ENCODE results near the gene PLPPR1.
"Not testable (repeated sequence)": the region's sequence is repeated elsewhere in the genome, so short reads cannot be mapped to it uniquely, and the experiment has no call there.

The PLPPR1 gene

GRCh38 chr9:101225271-101225670 lies 196.7 kb downstream of the PLPPR1 start:
- DNase-seq: no peak

- no peak for DNase-seq
Observed at GRCh38 chr9:101226161-101226560, 197.6 kb downstream of the PLPPR1 start.

GRCh38 chr9:101226803-101227202 lies 198.3 kb downstream of the PLPPR1 start:
- DNase-seq: no peak

GRCh38 chr9:101229606-101230005 lies 201.1 kb downstream of the PLPPR1 start:
- DNase-seq: peak; percentile 80

GRCh38 chr9:101232405-101232977 lies 204.0 kb downstream of the PLPPR1 start:
- no peak for DNase-seq

- DNase-seq: peak; percentile 49
Observed at GRCh38 chr9:101235105-101235866, 206.8 kb downstream of the PLPPR1 start.

GRCh38 chr9:101242651-101243050 lies 214.1 kb downstream of the PLPPR1 start:
- DNase-seq: no peak

- DNase-seq: no peak
Observed at GRCh38 chr9:101246691-101247090, 218.2 kb downstream of the PLPPR1 start.

GRCh38 chr9:101247297-101247696 lies 218.8 kb downstream of the PLPPR1 start:
- no peak for DNase-seq

GRCh38 chr9:101254733-101255433 lies 226.4 kb downstream of the PLPPR1 start:
- DNase-seq: no peak

- no peak for DNase-seq
Observed at GRCh38 chr9:101264727-101265126, 236.2 kb downstream of the PLPPR1 start.

GRCh38 chr9:101265261-101265660 lies 236.7 kb downstream of the PLPPR1 start:
- no peak for DNase-seq

GRCh38 chr9:101268426-101268825 lies 239.9 kb downstream of the PLPPR1 start:
- no peak for DNase-seq

GRCh38 chr9:101269591-101270283 lies 241.2 kb downstream of the PLPPR1 start:
- no peak for DNase-seq

GRCh38 chr9:101270302-101270701 lies 241.8 kb downstream of the PLPPR1 start:
- DNase-seq: no peak

GRCh38 chr9:101271102-101271501 lies 242.6 kb downstream of the PLPPR1 start:
- DNase-seq: no peak

- DNase-seq: no peak
Observed at GRCh38 chr9:101274971-101275768, 246.6 kb downstream of the PLPPR1 start.

- DNase-seq: no peak
Observed at GRCh38 chr9:101275769-101276250, 247.3 kb downstream of the PLPPR1 start.

GRCh38 chr9:101291043-101291442 lies 262.5 kb downstream of the PLPPR1 start:
- not testable (repeated sequence) for DNase-seq

GRCh38 chr9:101299901-101300300 lies 271.4 kb downstream of the PLPPR1 start:
- DNase-seq: no peak

GRCh38 chr9:101307051-101307450 lies 278.5 kb downstream of the PLPPR1 start:
- DNase-seq: peak; percentile 24

GRCh38 chr9:101307524-101308213 lies 279.1 kb downstream of the PLPPR1 start:
- peak; percentile 3 for DNase-seq
